HL-60 (cell line): ENCODE results near the gene EMILIN1.

ENCODE experiments used
- DNase-seq, 2 experiments: peaks; one replicate each; pipeline ENCODE4 v3.0.0-alpha.2; 2010 to 2020; ENCODE audit warnings: low read depth in 1 of 2, low spot score in 1 of 2
- H3K27ac ChIP-seq: fragments of 250-450 bp; sonication (Bioruptor Pico); replicated peaks from 2 replicates; pipeline ENCODE4 v1.5.1; 2020; ENCODE audit warnings: mild to moderate bottlenecking, moderate library complexity
- H3K27me3 ChIP-seq: fragments of 250-450 bp; sonication (Bioruptor Pico); 2 replicates; pipeline ENCODE4 v1.5.1; 2021; ENCODE audit warnings: mild to moderate bottlenecking, moderate library complexity; ENCODE audit not compliant: insufficient read depth, poor library complexity, severe bottlenecking
- H3K4me3 ChIP-seq: replicated peaks from 2 replicates; pipeline ENCODE4 v1.5.1; 2011; ENCODE audit warnings: mild to moderate bottlenecking, control low read depth, low read length; ENCODE audit not compliant: insufficient read depth
- CTCF ChIP-seq: IDR thresholded peaks from one replicate; pipeline ENCODE4 v1.5.1; 2011; ENCODE audit warnings: low read length, control low read depth, inconsistent platforms; ENCODE audit not compliant: insufficient read depth
- GABPA ChIP-seq: IDR thresholded peaks from 2 replicates; pipeline ENCODE4 v1.6.1; 2012; ENCODE audit warnings: low read depth
- POLR2AphosphoS5 ChIP-seq: IDR thresholded peaks from 2 replicates; pipeline ENCODE4 v1.6.1; 2012; ENCODE audit warnings: low read depth
- REST ChIP-seq: IDR thresholded peaks from 2 replicates; pipeline ENCODE4 v1.6.1; 2012; ENCODE audit warnings: low read depth; ENCODE audit not compliant: insufficient replicate concordance
- SPI1 ChIP-seq: IDR thresholded peaks from 2 replicates; pipeline ENCODE4 v1.6.1; 2012; ENCODE audit warnings: low read depth, mild to moderate bottlenecking, borderline replicate concordance

EMILIN1 gene

GRCh38 chr2:27094353-27094984 is 16.1 kb downstream of the EMILIN1 start:
- Histone ChIP-seq H3K4me3 (no peak overlapping the region), H3K27ac (no peak overlapping the region), H3K27me3 (no peaks in the 10 kb centered on the region)
- no peak for TF ChIP-seq REST
- TF ChIP-seq SPI1: no peak
- no peak for TF ChIP-seq CTCF
- TF ChIP-seq POLR2AphosphoS5: no peak
- no peak for TF ChIP-seq GABPA
- no peak for DNase-seq

- no peak overlapping the region for H3K4me3 ChIP-seq
- H3K27me3 ChIP-seq: no peaks in the 10 kb centered on the region
- no peak overlapping the region for H3K27ac ChIP-seq
- no peak for DNase-seq
- TF ChIP-seq GABPA (no peak), SPI1 (no peak), REST (no peak), CTCF (no peak), POLR2AphosphoS5 (no peak)
Measured at GRCh38 chr2:27095427-27095744, 17.0 kb downstream of the EMILIN1 start.

- peak overlapping the region; percentile 23; the same call in 1 of the 2 replicates for H3K4me3 ChIP-seq
- peak overlapping the region; percentile 60 for H3K27ac ChIP-seq
- TF ChIP-seq GABPA (no peak), REST (no peak), SPI1 (no peak; the same call in 1 of the 2 replicates), CTCF (no peak), POLR2AphosphoS5 (peak; percentile 52; the same call in 1 of the 2 replicates)
- peak in 1 of 2 experiments; percentile 68 for DNase-seq
- no peaks in the 10 kb centered on the region for H3K27me3 ChIP-seq
Measured at GRCh38 chr2:27095745-27096651, 17.6 kb downstream of the EMILIN1 start.
